Measurements from ENCODE around the gene MGARP. TPM values are rescaled to one million over a fixed set of nuclear protein-coding genes. Genes with fewer than 3 reads are reported as not detected.
"Not testable (repeated sequence)": the region's sequence is repeated elsewhere in the genome, so short reads cannot be mapped to it uniquely, and the experiment has no call there.

MGARP gene
- total RNA-seq (2014; rRNA removed; shearing (Covaris generic)): 0.68 and 1.2 TPM in 2 replicates

GRCh38 chr4:139279760-139280620, at the start of gene MGARP:
MGARP (minus strand) TSS chr4:139280225; CDS start chr4:139280158, 67 bp downstream.
- no peak for DNase-seq (ENCODE audit: low read depth)

- no peak for DNase-seq (ENCODE audit: low read depth)
These were observed 49.7 kb upstream of the MGARP start for GRCh38 chr4:139329665-139330200.

GRCh38 chr4:139324620-139325019, 44.6 kb upstream of the MGARP start:
- no peak for DNase-seq (ENCODE audit: low read depth)

- DNase-seq (ENCODE audit: low read depth): not testable (repeated sequence)
These were observed 42.5 kb upstream of the MGARP start for GRCh38 chr4:139322541-139322940.

- not testable (repeated sequence) for DNase-seq (ENCODE audit: low read depth)
These were observed 42.0 kb upstream of the MGARP start for GRCh38 chr4:139322070-139322469.

- no peak for DNase-seq (ENCODE audit: low read depth)
These were observed 39.5 kb upstream of the MGARP start for GRCh38 chr4:139319571-139319970.

GRCh38 chr4:139317635-139318034, 37.6 kb upstream of the MGARP start:
- DNase-seq (ENCODE audit: low read depth): no peak

GRCh38 chr4:139316733-139317132, 36.7 kb upstream of the MGARP start:
- DNase-seq (ENCODE audit: low read depth): no peak

- no peak for DNase-seq (ENCODE audit: low read depth)
These were observed 35.2 kb upstream of the MGARP start for GRCh38 chr4:139315221-139315675.

- no peak for DNase-seq (ENCODE audit: low read depth)
These were observed 34.2 kb upstream of the MGARP start for GRCh38 chr4:139314047-139314800.

- DNase-seq (ENCODE audit: low read depth): not testable (repeated sequence)
These were observed 33.4 kb upstream of the MGARP start for GRCh38 chr4:139313414-139313813.

GRCh38 chr4:139312552-139313332, 32.7 kb upstream of the MGARP start:
- no peak for DNase-seq (ENCODE audit: low read depth)

GRCh38 chr4:139311909-139312308, 31.9 kb upstream of the MGARP start:
- no peak for DNase-seq (ENCODE audit: low read depth)

GRCh38 chr4:139304920-139305319, 24.9 kb upstream of the MGARP start:
- no peak for DNase-seq (ENCODE audit: low read depth)

- DNase-seq (ENCODE audit: low read depth): peak; percentile 38
These were observed 22.0 kb upstream of the MGARP start, which contains the start of gene NDUFC1 for GRCh38 chr4:139301821-139302611. NDUFC1 (minus strand) TSS chr4:139302477; CDS start chr4:139295798, 6,679 bp downstream.

- DNase-seq (ENCODE audit: low read depth): peak; percentile 95
These were observed 21.2 kb upstream of the MGARP start, which contains the start of gene NAA15 for GRCh38 chr4:139301113-139301820. NAA15 (plus strand) TSS chr4:139301505; CDS start chr4:139301778, 273 bp downstream.

- peak; percentile 56 for DNase-seq (ENCODE audit: low read depth)
These were observed 20.5 kb upstream of the MGARP start for GRCh38 chr4:139300431-139301112.

GRCh38 chr4:139299536-139299935, 19.5 kb upstream of the MGARP start:
- no peak for DNase-seq (ENCODE audit: low read depth)

GRCh38 chr4:139297001-139297410, 17.0 kb upstream of the MGARP start:
- peak; percentile 28 for DNase-seq (ENCODE audit: low read depth)
